Activated CD4-positive, CD25-positive, alpha-beta regulatory T cell (primary cell): ENCODE measurements around the gene KHNYN.
A peak's percentile ranks its signal among the peaks of the same experiment; 100 is the strongest.
"Not testable (repeated sequence)": the region's sequence is repeated elsewhere in the genome, so short reads cannot be mapped to it uniquely, and the experiment has no call there.

Source experiments
- DNase-seq, 4 experiments: peaks; one replicate each; lab custom pipeline; 2025; lab: John Stamatoyannopoulos, UW

The KHNYN gene

GRCh38 chr14:24437736-24438067 lies 7.9 kb downstream of the KHNYN start:
- no peak for DNase-seq

GRCh38 chr14:24438223-24439097 lies 8.7 kb downstream of the KHNYN start:
- DNase-seq: no peak

DNA sequence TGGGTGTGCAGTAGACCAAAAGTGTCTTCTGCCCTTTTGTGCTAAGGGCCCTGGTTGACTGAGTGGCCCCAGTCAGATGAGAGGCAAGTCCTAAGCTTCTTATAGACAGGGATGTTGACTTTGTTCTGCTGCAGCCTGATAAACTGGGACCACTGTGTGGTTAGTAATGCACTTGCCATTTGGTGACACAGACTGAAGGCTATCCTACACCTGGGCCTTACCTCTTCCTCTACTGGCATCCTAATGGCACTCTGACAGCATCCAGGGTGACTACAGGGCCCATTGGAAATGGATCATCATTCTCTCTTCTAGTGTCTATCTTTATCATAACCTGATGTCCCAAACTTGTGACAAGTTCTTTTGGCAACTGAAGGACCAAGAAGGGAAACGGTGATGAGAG lies 9.5 kb downstream of the KHNYN start:
- DNase-seq: no peak

DNA sequence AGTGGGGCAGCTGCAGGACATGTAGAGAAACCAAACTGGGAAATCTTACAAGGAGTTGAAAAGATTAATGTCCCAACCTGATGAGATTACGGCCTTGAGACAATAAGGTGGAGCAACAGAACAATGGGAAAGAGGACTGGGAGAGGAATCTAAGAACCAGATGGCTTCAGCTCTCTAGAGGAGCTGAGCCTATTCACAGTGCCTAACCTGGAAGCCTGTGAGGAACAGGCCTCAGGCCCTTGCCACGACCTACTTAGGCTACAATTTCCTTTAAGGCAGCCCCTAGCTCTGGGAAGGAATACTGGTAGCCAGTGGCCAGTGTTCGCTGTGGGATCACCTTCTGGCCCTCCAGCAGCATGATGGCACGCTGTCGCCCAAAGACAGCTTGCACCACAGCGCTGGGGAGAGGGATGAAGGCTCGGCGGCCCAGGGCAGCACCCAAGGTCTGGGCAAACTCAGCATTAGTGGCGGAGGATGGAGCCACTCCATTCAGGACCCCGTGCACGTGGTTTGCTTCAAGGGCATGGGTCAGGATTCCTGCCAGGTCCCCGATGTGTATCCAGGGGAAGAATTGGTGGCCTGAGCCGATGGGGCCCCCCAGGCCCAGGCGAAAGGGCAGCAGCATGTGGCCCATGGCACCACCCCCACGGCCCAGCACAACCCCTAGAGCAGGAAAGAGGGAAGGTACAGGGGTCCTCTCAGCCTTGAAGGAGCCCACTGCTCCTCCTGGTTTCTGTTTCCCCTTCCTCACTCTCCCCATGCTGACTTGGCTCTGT lies 10.3 kb downstream of the KHNYN start:
- no peak for DNase-seq

DNA sequence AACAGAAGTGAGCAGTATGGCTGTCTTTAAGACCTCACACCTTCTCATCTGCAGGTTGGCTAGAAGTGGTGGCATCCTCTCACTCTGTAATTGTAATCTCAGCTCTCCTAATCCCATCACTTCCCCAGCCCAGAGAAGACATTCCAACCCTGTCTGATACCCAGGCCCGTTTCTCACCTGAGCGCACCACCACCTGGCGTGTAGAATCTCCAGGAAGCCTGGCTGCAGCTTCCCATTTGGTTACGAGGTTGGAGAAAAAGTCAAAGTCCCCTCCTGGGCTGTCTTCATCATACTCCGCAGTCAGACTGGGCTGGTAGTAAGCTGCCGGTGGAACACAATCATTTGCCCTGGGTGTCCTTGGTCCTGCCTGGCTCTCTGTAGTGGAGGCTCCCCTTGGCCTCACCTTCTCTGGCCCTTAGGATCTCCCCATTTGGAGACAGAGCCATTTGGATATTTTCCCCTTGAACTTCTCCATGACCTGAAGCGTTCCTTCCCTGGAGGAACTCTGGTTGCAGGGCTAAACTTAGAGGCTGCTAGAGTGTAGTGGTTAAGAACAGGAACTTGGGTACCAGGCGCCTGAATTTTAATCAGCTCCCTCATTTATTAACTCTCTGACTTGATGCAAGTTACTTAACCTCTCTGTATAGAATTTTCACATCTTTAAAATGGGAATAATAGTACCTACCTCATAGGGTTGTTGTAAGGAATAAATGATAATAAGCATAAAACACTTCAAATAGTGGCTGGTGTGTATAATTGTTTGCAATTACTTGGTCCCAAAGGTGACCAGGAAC lies 11.0 kb downstream of the KHNYN start:
- DNase-seq: no peak

- no peak for DNase-seq
These were observed 11.7 kb downstream of the KHNYN start for GRCh38 chr14:24441485-24441884.

DNA sequence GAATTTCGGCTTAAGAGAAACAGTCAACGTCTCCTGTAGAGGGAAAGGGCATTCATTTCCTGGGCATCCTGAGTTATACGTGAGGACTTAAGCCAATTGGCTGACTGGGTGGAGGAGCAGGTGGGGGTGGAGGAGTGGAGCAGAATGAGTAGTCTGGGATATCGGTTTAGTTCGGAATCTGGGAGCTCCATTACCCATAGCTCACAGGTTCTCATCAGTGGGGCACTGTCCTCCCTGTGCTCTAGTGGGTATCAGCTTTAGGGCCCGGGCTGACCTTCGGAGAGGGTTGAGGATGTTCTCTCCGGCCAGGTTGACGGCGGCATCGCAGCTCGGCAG lies 12.1 kb downstream of the KHNYN start:
- no peak for DNase-seq

DNA sequence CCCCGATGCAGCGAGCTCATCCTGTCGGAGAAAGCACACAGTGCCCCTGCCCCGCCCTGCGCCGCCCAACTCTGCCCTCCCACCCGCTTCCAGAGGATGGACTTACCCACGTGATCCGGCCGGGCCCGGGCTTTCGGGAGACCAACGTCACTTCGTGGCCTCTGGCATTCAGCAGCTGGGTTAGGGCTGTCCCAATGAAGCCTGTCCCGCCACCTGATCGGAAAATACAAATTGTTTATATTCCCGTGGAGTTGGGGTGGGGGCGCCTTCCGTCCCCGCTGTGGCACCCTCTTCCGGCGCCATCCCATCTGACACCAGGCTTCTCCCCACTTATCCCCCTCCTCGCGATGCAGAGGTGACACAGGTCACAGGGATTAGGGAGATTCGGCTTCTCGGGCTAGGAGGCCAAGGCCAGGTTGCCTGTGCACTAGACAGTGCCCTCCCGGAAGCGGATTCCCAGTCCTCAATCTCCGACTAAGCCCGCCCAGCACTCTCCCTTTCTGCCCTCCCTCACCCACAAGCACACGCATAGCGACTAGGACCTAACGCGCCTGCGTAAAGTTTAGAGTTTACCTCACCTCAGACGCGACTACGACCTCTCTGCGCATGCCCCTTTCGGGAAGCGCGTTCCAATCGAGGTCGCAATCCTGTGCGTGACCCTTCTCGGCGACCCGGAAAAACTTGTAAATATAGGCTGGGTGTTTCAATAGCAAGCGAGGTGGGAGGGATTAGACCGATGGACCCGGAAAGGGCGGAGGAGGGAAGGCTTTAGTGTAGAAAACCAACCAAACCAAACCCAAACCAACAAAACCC lies 12.7 kb downstream of the KHNYN start, which contains the start of gene SDR39U1:
SDR39U1 (minus strand) TSS at position 537 of the 813 bp plus-strand sequence; CDS start at position 530, 7 bp downstream.
- DNase-seq: peak; percentile 79 to 93 (median 88)

DNA sequence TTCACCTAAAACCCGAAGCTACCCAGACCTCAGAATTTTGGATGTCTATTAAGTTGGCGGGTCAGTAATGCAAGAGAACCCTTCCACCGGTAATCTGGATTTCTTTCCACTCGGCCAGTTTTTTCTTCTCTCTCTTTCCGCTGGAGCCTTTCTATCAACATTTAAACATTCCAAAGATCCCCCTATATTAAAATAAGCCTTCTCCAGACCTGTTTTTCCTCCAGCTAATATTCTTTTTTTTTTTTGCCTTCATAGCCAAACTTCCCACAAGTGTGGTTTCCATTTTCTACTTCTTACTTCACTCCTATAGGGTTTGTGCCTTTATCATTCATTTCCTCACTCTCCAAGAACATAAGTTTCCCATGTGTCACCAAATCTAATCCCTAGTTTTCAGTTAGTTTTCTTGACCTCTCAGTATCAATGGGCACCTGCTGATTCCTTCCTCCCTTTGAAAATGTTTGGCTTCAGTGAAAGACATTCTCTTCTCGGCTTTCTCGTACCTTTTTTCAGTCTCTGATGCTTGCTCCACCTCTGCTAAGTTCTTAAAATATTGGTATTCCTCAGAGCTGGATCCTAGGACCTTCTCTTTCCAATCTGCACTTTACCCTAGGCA lies 13.4 kb downstream of the KHNYN start:
- DNase-seq: no peak

DNA sequence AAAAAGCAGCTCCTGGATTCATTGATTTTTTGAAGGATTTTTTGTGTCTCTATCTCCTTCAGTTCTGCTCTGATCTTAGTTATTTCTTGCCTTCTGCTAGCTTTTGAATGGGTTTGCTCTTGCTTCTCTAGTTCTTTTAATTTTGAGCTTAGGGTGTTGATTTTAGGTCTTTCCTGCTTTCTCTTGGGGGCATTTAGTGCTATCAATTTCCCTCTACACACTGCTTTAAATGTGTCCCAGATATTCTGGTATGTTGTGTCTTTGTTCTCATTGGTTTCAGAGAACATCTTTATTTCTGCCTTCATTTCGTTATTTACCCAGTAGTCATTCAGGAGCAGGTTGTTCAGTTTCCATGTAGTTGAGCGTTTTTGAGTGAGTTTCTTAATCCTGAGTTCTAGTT lies 21.1 kb downstream of the KHNYN start:
- not testable (repeated sequence) for DNase-seq

DNA sequence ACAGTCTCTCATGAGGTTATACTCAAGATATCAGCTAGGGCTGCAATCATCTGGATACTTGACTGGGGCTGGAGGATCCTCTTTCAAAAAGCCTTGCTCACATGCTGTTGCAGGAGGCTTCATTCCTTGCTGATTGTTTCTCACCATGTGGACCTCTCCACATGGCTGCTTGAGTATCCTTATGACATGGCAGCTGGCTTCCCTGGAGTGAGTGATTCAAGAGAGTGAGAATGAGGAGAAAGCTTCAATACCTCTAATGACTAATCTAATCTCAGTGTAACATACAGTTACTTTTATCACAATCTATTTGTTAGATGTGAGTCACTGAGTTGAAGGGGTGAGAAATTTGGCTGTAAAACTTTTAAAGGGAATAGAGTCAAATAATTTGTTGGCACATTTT lies 27.2 kb downstream of the KHNYN start:
- DNase-seq: no peak

GRCh38 chr14:24458736-24459135 lies 29.0 kb downstream of the KHNYN start:
- DNase-seq: no peak

DNA sequence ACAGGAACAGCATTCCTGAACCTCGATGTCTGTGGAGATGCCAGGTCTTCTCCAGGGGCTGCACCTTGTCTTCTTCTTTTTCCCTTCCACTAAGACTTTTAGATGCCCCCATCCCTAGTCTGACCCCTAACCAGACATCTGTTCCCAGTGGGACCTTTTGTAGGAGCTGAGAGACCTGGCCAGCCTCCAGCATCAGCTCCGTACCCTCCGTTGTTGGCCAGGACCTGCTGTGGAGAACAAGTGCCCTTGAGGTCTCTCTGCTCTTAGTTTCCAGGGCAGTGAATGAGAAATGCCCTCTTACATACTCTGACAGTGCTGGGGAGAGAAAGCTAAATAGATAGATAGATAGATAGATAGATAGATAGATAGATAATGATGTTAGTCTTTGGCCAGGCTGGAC lies 29.6 kb downstream of the KHNYN start:
- DNase-seq: no peak

GRCh38 chr14:24461336-24461735 lies 31.6 kb downstream of the KHNYN start:
- no peak for DNase-seq

- DNase-seq: no peak
These were observed 33.5 kb downstream of the KHNYN start for GRCh38 chr14:24463017-24463883.

DNA sequence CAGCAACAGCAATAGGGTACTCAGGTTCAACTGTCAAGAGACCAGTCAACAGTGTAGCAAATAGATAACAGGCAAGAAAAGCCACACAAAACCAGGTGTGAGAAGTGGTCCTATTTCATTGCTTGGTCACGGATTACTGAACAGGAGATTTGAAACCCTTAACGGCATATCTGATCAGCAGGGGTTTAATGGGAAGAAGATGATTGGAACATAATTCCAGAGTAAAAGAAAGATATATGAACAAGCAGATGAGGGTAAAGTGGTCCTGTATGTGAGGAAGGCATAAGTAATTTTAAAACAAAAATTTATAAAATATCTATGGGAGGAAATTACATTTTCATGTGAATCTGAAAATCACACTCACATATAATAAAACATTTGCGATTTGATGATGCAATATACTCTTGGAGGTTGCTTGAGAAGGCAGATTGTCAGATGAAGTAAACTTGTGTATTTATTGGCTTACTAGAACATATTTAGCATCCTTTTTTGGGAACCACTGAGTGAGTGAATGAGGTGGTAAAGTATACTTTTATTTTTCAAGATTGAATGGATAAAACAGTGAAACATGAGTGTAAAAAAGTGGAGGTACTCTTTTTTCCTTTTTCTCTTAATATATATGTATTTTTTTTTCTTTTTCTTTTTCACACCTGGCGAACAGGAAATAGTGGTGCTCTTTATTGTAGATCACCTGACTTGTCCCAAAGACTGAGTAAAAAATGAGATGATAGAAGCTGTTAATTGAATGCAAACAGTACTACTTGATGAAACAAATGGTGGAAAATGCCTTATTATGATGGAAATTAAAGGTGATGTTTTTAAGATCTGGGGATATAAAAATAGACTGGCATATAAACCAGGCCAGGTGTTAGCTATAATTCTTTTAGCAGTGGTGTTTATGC lies 34.4 kb downstream of the KHNYN start:
- DNase-seq: no peak

DNA sequence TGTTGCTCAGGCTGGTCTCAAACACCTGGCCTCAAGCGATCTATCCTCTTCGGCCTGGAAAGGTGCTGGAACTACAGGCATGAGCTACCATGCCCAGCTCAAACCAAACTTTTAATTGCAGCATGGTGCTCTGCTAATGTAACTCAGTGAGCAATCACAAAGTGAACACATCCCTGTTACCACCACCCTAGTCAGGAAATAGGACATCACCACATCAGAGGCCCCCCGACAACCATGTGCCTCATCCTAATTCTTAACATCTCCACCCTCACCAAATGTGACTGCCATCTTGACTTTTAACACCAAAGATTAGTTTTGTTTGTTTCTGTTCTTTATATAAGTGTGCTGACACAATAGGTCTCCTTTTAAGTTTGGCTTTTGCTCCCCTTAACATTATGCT lies 35.6 kb downstream of the KHNYN start:
- no peak for DNase-seq

DNA sequence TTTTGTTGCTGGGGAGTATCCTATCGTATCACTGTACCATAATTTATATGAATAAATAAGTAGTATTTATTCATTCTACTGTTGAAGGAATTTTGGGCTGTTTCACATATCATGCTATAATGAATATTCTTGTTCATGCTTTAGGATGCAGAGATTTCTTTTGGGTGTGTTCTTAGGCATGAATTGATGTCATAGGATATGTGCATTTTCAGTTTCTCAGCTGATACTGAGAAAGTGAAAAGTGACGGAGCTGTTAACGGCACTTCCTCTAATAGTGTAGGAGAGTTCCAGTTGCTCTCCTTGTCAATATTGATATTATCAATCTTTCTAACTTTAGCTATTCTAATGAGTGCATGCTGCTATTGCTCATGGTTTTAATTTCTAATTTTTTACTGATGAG lies 36.1 kb downstream of the KHNYN start:
- DNase-seq: no peak

DNA sequence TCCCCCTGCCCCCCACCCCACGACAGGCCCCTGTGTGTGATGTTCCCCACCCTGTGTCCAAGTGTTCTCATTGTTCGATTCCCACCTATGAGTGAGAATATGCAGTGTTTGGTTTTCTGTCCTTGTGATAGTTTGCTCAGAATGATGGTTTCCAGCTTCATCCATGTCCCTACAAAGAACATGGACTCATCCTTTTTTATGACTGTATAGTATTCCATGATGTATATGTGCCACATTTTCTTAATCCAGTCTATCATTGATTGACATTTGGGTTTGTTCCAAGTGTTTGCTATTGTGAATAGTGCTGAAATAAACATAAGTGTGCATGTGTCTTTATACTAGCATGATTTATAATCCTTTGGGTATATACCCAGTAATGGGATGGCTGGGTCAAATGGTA lies 40.7 kb downstream of the KHNYN start:
- DNase-seq: not testable (repeated sequence)
